Measurements from ENCODE around the gene ATL2.

DNA sequence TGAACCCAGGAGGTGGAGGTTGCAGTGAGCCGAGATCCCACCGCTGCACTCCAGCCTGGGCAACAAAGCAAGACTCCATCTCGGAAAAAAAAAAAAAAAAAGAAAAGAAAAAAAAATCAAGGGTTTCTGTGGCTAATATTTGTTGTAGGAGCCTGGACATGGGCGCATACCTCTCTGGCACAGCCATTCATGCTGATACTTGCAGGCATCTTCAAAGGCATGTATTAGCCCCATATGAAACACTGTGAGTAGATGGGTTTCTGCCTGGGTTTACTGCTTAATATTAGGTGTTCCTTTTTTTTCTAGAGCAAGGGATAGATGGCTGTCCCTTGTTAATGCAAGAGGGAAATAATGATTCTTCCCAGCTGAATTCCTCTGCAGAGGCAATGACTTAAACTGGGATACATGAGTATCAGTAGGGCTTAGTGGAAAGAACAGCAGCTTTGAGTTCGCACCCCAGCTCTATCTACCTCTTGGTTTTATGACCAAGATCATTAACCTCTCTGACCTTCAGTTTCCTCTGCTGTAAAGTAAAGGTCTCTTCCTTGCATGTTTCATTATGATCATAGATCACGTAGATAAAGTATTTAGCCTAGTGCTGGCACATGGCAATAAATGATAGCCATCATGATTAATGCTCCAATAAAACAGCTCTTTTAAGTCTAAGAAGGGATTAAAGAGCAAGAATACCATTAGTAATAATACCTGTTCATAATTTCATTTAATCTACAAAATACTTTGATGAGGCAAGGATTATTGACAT, 4.5 kb upstream of the ATL2 start:
- TF ChIP-seq EZH2 (IDR thresholded peaks at IDR 0.05; ENCODE audit: insufficient read depth, poor library complexity, severe bottlenecking), result no peak
- no peak for TF ChIP-seq EZH2phosphoT487 (IDR thresholded peaks at IDR 0.05; ENCODE audit: insufficient read depth, low read depth)

All from GM23248 (cell line).